NCI-H2081 (cell line): ENCODE measurements around the gene HOMER3.

Source experiments
- DNase-seq, 2 experiments: peaks; one replicate each; lab custom pipeline; 2025; lab: John Stamatoyannopoulos, UW

The HOMER3 gene

GRCh38 chr19:18940769-18941627 is at the start of gene HOMER3:
Gene HOMER3, minus strand, starts transcription at chr19:18941217. Its CDS starts 2,235 bp downstream, at chr19:18938982.
- DNase-seq: peak; percentile 20 to 31

- no peak for DNase-seq
These were observed 49.2 kb upstream of the HOMER3 start for GRCh38 chr19:18990128-18990708.

- DNase-seq: no peak
These were observed 48.3 kb upstream of the HOMER3 start for GRCh38 chr19:18989316-18989715.

GRCh38 chr19:18987456-18987855 is 46.4 kb upstream of the HOMER3 start:
- DNase-seq: no peak

- no peak for DNase-seq
These were observed 44.2 kb upstream of the HOMER3 start for GRCh38 chr19:18985257-18985656.

GRCh38 chr19:18984251-18984650 is 43.2 kb upstream of the HOMER3 start:
- DNase-seq: no peak

GRCh38 chr19:18982669-18983068 is 41.7 kb upstream of the HOMER3 start:
- DNase-seq: no peak

- DNase-seq: no peak
These were observed 39.5 kb upstream of the HOMER3 start for GRCh38 chr19:18980432-18981020.

GRCh38 chr19:18978616-18979015 is 37.6 kb upstream of the HOMER3 start:
- no peak for DNase-seq

GRCh38 chr19:18975869-18976268 is 34.9 kb upstream of the HOMER3 start:
- no peak for DNase-seq

- DNase-seq: no peak
These were observed 34.0 kb upstream of the HOMER3 start for GRCh38 chr19:18975011-18975410.

GRCh38 chr19:18972851-18973250 is 31.8 kb upstream of the HOMER3 start:
- no peak for DNase-seq

- no peak for DNase-seq
These were observed 31.3 kb upstream of the HOMER3 start for GRCh38 chr19:18972301-18972811.

GRCh38 chr19:18969931-18970659 is 29.1 kb upstream of the HOMER3 start:
- DNase-seq: no peak

GRCh38 chr19:18967358-18968146 is 26.5 kb upstream of the HOMER3 start:
- no peak for DNase-seq

- DNase-seq: no peak
These were observed 25.3 kb upstream of the HOMER3 start for GRCh38 chr19:18966307-18966706.

GRCh38 chr19:18964121-18964520 is 23.1 kb upstream of the HOMER3 start:
- no peak for DNase-seq

GRCh38 chr19:18961767-18962620 is 21.0 kb upstream of the HOMER3 start:
- no peak for DNase-seq

GRCh38 chr19:18960370-18960769 is 19.4 kb upstream of the HOMER3 start:
- no peak for DNase-seq

GRCh38 chr19:18955042-18955441 is 14.0 kb upstream of the HOMER3 start:
- no peak for DNase-seq
